NCI-H1694 (cell line): Measurements from ENCODE around the gene MBTD1.
"Not testable (repeated sequence)": the region's sequence is repeated elsewhere in the genome, so short reads cannot be mapped to it uniquely, and the experiment has no call there.

Experiments used
- DNase-seq: peaks from one replicate; lab custom pipeline; 2025; lab: John Stamatoyannopoulos, UW

Gene MBTD1

GRCh38 chr17:51188271-51188833 lies 71.5 kb downstream of the MBTD1 start:
- DNase-seq: no peak

DNA sequence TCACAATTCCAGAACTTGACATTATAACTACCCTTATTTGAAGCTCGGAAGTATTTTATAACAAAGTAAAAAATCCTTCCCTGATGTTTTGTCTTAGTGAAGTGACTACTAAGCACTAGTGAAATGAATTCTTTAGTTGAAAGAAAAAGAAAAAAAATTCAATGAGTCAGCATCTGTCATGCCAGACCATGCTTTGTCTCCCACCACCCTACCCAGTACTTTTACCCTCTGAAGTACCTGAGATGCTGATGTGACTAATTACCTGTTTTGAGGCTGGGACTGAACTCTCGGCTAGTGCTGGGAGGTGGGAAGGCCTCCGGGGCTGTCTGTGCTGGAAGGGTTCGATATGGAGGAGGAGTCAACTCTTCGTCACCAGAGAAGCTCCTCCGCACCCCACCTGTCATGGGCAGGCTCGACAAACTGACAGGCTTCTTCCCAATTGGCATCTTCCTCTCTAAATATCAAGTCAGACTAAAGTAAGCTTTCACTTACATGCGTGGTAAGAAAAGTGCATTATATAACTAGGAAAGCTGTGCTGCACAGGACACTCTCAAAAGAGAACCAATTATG lies 74.0 kb downstream of the MBTD1 start:
- DNase-seq: no peak

- no peak for DNase-seq
Observed at GRCh38 chr17:51184124-51184523, 75.7 kb downstream of the MBTD1 start.

- no peak for DNase-seq
Observed at GRCh38 chr17:51180486-51180885, 79.4 kb downstream of the MBTD1 start.

DNA sequence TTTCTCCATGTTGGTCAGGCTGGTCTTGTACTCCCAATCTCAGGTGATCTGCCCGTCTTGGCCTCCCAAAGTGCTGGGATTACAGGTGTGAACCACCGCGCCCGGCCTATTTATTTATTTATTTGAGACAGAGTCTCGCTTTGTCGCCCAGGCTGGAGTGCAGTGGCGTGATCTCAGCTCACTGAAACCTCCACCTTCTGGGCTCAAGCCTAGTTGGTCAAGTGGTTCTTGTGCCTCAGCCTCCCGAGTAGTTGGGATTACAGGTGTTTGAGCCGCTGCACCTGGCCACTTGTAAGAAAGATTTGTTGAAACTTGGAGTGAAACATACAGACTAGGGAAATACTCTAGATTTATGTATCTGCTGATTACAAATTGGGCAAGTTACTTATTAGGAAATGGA lies 87.8 kb downstream of the MBTD1 start:
- DNase-seq: not testable (repeated sequence)

DNA sequence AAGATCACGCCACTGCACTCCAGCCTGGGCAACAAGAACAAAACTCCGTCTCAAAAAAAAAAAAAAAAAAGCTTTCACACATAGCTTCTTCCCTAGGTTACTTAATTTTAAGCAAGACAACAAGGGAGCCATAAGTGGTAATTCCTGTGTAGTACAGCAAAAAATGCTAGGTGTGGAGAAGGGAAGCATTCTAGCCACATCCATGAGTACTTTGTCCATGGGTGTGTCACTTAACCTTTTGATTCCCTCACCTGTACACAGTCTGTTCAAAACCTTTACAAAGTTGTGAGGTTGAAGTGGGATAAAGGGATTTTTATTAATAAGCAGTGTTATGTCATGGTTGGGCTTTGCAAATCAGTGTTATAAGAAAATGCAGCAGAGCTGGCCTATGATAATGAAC lies 89.1 kb downstream of the MBTD1 start:
- no peak for DNase-seq

DNA sequence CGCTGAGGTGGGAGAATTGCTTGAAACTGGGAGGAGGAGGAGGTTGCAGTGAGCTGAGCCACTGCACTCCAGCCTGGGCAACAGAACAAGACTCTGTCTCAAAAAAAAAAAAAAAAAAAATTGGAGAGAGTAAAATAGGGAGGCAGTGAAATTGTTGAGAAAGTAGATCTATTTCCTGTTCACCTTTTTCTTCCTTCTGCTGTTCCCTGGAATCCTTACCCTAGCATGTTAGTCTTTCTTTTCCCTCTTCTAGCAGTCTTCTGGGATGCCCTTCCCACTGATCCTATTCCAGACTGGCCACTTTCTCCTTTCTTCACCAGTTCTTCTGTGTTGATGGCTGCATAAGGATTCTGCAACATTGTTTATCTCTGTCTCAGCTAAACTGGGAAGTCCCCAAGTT lies 90.5 kb downstream of the MBTD1 start:
- no peak for DNase-seq

DNA sequence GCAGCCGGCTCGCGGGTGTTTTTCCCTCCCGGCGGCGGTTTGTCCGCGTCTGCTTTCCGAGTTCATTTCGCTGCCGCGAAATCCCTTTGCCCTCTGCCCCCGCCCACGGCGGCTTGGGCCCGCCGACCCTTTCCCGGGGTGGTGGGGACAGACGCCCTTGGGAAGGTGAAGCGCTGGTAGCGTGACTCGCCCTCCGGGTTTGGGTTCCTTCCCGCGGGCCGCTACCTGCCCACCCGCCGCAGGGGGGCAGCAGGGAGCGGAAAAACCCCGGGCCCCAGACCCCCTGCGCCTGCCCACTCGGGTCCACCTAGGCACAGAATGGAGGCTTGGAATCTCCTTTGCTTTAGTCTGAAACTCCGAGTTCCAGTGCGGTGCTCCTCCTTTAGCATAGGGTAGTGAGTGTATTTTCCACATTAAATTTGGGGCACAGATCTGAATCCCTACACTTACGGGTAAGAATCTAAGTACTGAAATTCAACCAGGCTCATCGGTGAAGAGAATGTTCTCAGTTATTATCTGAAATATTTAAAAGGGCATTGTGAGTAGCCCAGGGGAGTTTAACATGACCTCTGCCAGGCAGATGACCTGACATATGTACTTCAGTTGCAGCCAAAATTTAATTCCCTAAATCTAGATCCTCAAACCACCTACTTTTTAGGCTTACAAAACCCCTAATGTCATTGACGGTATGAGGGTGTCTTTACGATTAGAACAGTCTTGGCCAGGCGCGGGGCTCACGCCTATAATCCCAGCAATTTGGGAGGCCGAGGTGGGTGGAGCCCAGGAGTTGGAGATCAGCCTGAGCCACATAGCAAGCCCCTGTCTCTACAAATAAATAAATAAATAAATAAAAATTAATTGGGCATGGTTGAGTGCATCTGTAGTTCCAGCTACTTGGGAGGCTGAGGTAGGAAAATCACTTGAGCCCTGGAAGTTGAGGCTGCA lies 92.6 kb downstream of the MBTD1 start:
- peak; percentile 45 for DNase-seq

DNA sequence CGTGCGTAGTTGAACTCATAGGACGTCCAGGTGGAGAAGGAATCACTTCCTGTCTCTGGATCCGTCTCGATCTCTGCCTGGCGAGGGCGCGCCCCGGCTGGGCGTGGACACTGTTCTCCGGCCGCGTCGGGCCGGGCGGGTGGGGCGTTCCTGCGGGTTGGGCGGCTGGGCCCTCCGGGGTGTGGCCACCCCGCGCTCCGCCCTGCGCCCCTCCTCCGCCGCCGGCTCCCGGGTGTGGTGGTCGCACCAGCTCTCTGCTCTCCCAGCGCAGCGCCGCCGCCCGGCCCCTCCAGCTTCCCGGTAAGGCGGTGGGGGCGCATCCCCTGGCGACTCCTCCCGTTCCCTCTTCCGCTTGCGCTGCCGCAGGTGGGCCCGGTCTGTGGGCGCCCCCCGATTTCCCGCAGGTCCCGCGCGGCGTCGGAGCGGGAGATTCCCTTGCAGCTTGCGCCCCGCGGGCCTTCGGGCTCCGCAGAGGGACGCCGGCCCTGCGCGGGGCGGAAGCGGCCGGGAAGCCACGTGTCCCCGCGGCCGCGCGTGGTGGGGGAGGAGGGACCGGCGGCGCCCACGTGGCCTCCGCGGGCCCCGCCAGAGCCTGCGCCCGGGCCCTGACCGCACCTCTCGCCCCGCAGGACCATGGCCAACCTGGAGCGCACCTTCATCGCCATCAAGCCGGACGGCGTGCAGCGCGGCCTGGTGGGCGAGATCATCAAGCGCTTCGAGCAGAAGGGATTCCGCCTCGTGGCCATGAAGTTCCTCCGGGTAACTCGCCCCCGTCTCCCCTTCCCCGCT lies 93.5 kb downstream of the MBTD1 start, which contains the start of gene NME2:
Gene NME2 (plus strand): TSS at position 214 of the 789 bp plus-strand sequence. CDS start 420 bp downstream, at position 634.
- peak; percentile 50 for DNase-seq

GRCh38 chr17:51165680-51166197 lies 94.1 kb downstream of the MBTD1 start:
- no peak for DNase-seq

DNA sequence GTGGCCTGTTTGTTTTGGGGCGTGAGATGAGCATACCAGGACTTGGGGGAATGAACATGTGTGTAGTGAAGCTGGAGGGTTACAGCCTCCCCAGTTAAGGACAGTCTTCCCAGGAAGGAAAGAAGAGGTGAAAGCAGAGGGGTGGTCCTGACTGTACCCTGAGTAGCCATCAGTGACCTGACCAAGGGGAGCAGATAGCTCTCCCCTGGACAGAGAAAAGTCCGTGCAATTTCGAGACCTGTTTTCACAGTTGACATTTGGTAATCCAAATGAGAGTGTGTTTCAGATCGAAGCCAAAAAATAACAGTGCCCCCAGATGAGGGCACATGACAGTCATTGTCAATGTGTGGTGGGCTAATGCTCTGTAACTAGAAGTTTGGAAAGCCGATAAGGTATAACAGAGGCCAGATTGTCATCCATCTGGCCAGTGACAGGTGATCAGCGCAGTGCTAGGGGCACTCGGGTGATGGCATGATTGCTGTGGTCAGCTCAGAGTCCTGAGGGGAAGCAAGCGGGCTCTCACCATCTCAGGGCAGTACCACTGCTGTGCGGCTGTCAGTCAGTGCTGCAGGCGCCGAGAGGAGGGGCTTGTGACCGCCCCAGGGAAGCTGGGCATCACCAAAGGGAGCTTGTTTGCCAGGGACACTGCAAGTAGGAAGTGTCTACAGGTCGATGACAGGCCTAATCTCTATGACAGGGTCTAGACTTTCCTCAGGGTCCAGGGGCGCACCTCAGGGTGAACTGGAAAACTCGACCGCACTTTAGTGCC lies 94.8 kb downstream of the MBTD1 start:
- no peak for DNase-seq

GRCh38 chr17:51161541-51161940 lies 98.3 kb downstream of the MBTD1 start:
- no peak for DNase-seq

DNA sequence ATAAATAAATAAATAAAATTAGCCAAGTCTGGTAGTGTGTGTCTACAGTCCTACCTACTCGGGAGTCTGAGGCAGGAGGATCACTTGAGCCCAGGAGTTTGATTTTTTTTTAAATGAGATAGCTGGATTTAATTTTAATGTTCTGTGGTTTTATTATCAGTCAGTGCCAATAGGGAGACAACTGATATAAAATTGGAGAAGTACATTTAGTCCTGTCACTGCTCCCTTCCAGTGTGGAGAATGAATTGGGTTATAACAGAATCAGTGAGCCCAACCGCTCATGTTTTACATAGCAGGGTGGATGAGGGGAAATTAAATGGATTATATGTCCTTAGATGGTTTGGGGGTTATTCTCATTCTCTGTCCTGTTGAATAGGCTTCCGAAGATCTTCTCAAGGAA lies 100.2 kb downstream of the MBTD1 start:
- no peak for DNase-seq

GRCh38 chr17:51155416-51155815 lies 104.4 kb downstream of the MBTD1 start:
- DNase-seq: no peak

DNA sequence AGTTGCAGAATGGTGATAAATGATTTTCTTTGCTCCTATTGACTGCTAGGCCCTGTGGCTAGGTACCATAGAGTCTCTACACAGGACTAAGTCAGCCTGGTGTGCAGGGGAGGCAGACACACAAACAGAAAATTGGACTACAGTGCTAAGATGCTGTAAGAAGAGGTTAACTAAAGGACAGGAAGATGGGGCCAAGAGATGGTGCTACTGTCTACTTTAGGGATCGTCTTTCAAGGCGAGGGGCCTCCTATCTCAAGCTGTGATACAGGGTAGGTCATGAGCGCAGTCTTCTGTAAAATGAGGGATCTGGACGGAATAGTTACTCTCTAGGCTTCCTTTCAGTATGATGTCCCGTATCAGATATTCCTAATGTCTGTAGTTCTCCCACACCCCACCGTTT lies 105.7 kb downstream of the MBTD1 start:
- no peak for DNase-seq

GRCh38 chr17:51153210-51154072 lies 106.4 kb downstream of the MBTD1 start, which contains the start of gene NME1:
Gene NME1 (plus strand): TSS chr17:51153559. CDS start chr17:51155655, 2,096 bp downstream.
- peak; percentile 99 for DNase-seq

DNA sequence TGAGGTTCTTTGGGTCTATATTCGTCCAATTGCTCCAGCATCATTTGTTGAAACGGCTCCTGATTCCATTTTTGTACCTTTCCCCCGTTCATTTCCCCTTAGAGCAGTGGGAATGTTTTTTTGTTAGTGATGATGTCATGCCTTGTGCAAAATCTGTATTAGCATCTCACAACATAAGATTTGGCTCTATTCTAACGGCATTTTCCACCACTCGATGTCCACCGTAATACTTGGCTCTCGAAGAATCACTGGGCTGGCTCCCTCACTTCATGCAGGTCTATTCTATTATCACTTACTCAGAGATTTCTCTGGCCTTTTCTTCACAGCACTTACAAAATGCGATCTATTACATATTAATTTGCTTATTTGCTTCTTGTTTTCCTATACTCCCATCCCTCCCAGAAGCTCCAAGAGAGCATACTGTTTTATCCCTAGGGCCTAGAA lies 107.1 kb downstream of the MBTD1 start:
- DNase-seq: peak; percentile 49

DNA sequence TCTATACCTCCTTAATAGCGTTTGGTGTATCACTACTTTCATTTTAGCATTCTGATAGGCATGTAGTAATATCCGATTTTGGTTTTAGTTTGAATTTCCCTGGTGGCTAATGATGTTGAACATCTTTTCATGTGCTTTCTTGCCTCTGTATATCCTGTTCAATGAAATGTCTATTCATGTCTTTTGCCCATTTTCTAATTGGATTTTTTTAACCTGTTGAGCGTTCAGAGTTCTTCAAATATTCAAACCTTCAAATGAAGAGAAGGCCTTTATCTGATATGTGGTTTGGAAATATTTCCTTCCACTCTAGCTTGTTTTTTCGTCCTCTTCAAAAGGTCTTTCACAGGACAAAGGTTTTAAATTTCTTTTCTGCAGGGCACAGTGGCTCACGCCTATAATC lies 108.9 kb downstream of the MBTD1 start:
- DNase-seq: no peak

DNA sequence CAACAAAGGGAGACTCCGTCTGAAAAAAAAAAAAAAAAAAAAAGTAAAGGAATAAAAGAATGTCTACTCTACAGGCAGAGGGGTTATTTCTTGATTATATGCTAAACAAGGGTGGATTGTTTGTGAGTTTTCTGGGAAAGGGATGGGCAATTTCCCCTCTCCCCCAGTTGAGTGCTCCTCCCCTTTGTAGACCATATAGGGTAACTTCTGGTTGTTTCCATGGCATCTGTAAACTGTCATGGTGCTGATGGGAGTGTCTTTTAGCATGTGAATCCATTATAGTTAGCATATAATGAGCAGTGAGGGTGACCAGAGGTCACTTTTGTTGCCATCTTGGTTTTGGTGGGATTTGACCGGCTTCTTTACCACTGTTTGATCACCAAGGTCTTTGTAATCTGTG lies 110.7 kb downstream of the MBTD1 start:
- no peak for DNase-seq

- no peak for DNase-seq
Observed at GRCh38 chr17:51147650-51148049, 112.2 kb downstream of the MBTD1 start.
